HEK293 (cell line): ENCODE results near the gene STIM1.

Experiments used
- AEBP2 ChIP-seq: fragments of 450-650 bp; formaldehyde crosslinking; IDR thresholded peaks from 2 replicates; pipeline ENCODE4 v1.5.1; 2016; ENCODE audit warnings: missing biosample characterization, missing genetic modification characterization, borderline replicate concordance
- BCL11B ChIP-seq: fragments of 450-650 bp; formaldehyde crosslinking; IDR thresholded peaks from 2 replicates; pipeline ENCODE4 v1.5.1; 2016; ENCODE audit warnings: low read depth, missing biosample characterization, missing genetic modification characterization
- CTCF ChIP-seq: fragments of 450-650 bp; formaldehyde crosslinking; IDR thresholded peaks from 2 replicates; pipeline ENCODE4 v1.5.1; 2016; ENCODE audit warnings: missing biosample characterization, missing genetic modification characterization
- FEZF1 ChIP-seq: fragments of 450-650 bp; formaldehyde crosslinking; IDR thresholded peaks from 2 replicates; pipeline ENCODE4 v1.5.1; 2016; ENCODE audit warnings: missing biosample characterization, missing genetic modification characterization
- IKZF3 ChIP-seq: fragments of 450-650 bp; IDR thresholded peaks from 2 replicates; pipeline ENCODE4 v1.5.0; 2018; ENCODE audit warnings: missing biosample characterization, mild to moderate bottlenecking, missing genetic modification characterization, moderate library complexity
- PATZ1 ChIP-seq: fragments of 450-650 bp; formaldehyde crosslinking; IDR thresholded peaks from 2 replicates; pipeline ENCODE4 v1.5.1; 2016; ENCODE audit warnings: missing biosample characterization, missing genetic modification characterization
- SCRT1 ChIP-seq: fragments of 450-650 bp; formaldehyde crosslinking; IDR thresholded peaks from 2 replicates; pipeline ENCODE4 v1.5.1; 2016; ENCODE audit warnings: missing biosample characterization, missing genetic modification characterization, borderline replicate concordance
- SETDB1 ChIP-seq: IDR thresholded peaks from one replicate; pipeline ENCODE4 v1.6.1; 2017; ENCODE audit warnings: mild to moderate bottlenecking, low read length, moderate library complexity, mixed read lengths; ENCODE audit not compliant: insufficient read length
- YY1 ChIP-seq: fragments of 450-650 bp; formaldehyde crosslinking; IDR thresholded peaks from 2 replicates; pipeline ENCODE4 v1.5.1; 2018; ENCODE audit warnings: missing biosample characterization, missing genetic modification characterization
- ZBTB49 ChIP-seq: fragments of 450-650 bp; formaldehyde crosslinking; IDR thresholded peaks from 2 replicates; pipeline ENCODE4 v1.5.1; 2016; ENCODE audit warnings: missing biosample characterization, missing genetic modification characterization, low read depth
- ZNF112 ChIP-seq: fragments of 450-650 bp; formaldehyde crosslinking; IDR thresholded peaks from 2 replicates; pipeline ENCODE4 v1.5.0; 2017; ENCODE audit warnings: missing biosample characterization, missing genetic modification characterization
- ZNF146 ChIP-seq: fragments of 450-650 bp; formaldehyde crosslinking; IDR thresholded peaks from 2 replicates; pipeline ENCODE4 v1.5.1; 2016; ENCODE audit warnings: missing biosample characterization, missing genetic modification characterization
- ZNF19 ChIP-seq: fragments of 450-650 bp; formaldehyde crosslinking; IDR thresholded peaks from 2 replicates; pipeline ENCODE4; 2016; ENCODE audit warnings: missing biosample characterization, missing genetic modification characterization, low read depth
- ZNF223 ChIP-seq: fragments of 450-650 bp; formaldehyde crosslinking; IDR thresholded peaks from 2 replicates; pipeline ENCODE4 v1.5.1; 2016; ENCODE audit warnings: missing biosample characterization, missing genetic modification characterization
- ZNF366 ChIP-seq: fragments of 450-650 bp; formaldehyde crosslinking; conservative IDR thresholded peaks from 2 replicates; pipeline ENCODE4 v1.5.1; 2016; ENCODE audit warnings: missing biosample characterization, missing genetic modification characterization
- ZNF488 ChIP-seq: fragments of 450-650 bp; formaldehyde crosslinking; IDR thresholded peaks from 2 replicates; pipeline ENCODE4 v1.5.1; 2016; ENCODE audit warnings: missing biosample characterization, missing genetic modification characterization
- ZNF510 ChIP-seq: fragments of 450-650 bp; formaldehyde crosslinking; IDR thresholded peaks from 2 replicates; pipeline ENCODE4 v1.5.1; 2018; ENCODE audit warnings: mild to moderate bottlenecking, missing genetic modification characterization, missing biosample characterization; ENCODE audit not compliant: insufficient replicate concordance
- ZSCAN4 ChIP-seq: fragments of 450-650 bp; formaldehyde crosslinking; IDR thresholded peaks from 2 replicates; pipeline ENCODE4 v1.5.1; 2017; ENCODE audit warnings: missing biosample characterization, missing genetic modification characterization
- TF ChIP-seq, protein P1 (sequence below): fragments of 450-650 bp; formaldehyde crosslinking; IDR thresholded peaks from 2 replicates; pipeline ENCODE4 v1.5.1; 2016; ENCODE audit warnings: missing biosample characterization, missing genetic modification characterization
- TF ChIP-seq, protein P2 (sequence below): fragments of 450-650 bp; formaldehyde crosslinking; IDR thresholded peaks from 2 replicates; pipeline ENCODE4 v1.5.1; 2016; ENCODE audit warnings: missing biosample characterization, missing genetic modification characterization

The STIM1 gene

DNA sequence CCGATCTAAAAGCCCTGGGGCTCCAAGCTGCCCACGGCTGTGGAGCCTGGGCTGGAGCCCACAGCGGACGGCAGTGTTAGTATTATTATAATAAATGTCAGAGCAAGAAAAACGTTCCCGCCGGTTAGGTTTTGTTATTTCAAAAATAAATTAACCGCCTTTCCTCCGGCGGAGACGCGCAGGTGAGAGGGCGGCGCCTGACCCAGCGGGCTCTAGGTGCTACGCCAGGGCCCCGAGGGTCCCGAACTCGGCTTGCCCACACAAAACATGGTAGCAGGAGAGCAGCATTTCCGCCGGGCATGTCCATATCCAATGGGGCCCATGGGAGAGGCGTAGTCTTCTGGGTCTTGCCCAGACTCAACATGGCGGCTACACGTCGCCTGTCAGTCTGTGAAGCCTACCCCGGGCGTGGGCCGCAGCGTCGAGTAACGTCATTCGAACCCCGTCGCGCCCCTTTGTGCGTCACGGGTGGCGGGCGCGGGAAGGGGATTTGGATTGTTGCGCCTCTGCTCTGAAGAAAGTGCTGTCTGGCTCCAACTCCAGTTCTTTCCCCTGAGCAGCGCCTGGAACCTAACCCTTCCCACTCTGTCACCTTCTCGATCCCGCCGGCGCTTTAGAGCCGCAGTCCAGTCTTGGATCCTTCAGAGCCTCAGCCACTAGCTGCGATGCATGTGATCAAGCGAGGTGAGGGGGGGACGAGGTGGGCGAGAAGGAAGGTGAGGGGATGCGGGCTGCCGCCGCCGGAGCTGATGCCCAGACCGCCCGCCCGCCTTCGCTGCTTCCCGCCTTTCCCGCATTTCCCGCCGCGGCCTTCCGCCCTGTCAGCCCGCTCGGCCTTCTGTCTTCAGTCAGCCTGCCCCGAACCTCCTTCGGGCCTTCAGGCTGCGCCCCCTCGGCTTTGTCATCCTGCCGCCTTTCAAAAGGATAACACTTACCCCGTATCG lies 239.2 kb downstream of the STIM1 start, which contains the start of gene RRM1 (continued):
- TF ChIP-seq CTCF (tag by site-specific recombination), result no peak
- TF ChIP-seq ZNF488 (tag by site-specific recombination), result no peak
- no peak for TF ChIP-seq FEZF1
- TF ChIP-seq ZSCAN4 (tag by site-specific recombination), result no peak
- TF ChIP-seq ZNF510 (tag by site-specific recombination), result no peak
- TF ChIP-seq, protein P1, sequence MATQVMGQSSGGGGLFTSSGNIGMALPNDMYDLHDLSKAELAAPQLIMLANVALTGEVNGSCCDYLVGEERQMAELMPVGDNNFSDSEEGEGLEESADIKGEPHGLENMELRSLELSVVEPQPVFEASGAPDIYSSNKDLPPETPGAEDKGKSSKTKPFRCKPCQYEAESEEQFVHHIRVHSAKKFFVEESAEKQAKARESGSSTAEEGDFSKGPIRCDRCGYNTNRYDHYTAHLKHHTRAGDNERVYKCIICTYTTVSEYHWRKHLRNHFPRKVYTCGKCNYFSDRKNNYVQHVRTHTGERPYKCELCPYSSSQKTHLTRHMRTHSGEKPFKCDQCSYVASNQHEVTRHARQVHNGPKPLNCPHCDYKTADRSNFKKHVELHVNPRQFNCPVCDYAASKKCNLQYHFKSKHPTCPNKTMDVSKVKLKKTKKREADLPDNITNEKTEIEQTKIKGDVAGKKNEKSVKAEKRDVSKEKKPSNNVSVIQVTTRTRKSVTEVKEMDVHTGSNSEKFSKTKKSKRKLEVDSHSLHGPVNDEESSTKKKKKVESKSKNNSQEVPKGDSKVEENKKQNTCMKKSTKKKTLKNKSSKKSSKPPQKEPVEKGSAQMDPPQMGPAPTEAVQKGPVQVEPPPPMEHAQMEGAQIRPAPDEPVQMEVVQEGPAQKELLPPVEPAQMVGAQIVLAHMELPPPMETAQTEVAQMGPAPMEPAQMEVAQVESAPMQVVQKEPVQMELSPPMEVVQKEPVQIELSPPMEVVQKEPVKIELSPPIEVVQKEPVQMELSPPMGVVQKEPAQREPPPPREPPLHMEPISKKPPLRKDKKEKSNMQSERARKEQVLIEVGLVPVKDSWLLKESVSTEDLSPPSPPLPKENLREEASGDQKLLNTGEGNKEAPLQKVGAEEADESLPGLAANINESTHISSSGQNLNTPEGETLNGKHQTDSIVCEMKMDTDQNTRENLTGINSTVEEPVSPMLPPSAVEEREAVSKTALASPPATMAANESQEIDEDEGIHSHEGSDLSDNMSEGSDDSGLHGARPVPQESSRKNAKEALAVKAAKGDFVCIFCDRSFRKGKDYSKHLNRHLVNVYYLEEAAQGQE (tag by site-specific recombination), result no peak
- TF ChIP-seq ZNF366, result peak; percentile 35; the same call in 1 of the 2 replicates
- no peak for TF ChIP-seq ZBTB49 (tag by site-specific recombination)
- no peak for TF ChIP-seq ZNF19 (tag by site-specific recombination)
- no peak for TF ChIP-seq BCL11B
- TF ChIP-seq IKZF3 (tag by site-specific recombination), result peak; percentile 25; the same call in 1 of the 2 replicates
- TF ChIP-seq ZNF223, result no peak
- no peak for TF ChIP-seq ZNF146 (tag by site-specific recombination)
- TF ChIP-seq, protein P2, sequence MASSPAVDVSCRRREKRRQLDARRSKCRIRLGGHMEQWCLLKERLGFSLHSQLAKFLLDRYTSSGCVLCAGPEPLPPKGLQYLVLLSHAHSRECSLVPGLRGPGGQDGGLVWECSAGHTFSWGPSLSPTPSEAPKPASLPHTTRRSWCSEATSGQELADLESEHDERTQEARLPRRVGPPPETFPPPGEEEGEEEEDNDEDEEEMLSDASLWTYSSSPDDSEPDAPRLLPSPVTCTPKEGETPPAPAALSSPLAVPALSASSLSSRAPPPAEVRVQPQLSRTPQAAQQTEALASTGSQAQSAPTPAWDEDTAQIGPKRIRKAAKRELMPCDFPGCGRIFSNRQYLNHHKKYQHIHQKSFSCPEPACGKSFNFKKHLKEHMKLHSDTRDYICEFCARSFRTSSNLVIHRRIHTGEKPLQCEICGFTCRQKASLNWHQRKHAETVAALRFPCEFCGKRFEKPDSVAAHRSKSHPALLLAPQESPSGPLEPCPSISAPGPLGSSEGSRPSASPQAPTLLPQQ (tag by site-specific recombination), result peak; percentile 70
- no peak for TF ChIP-seq ZNF112 (tag by site-specific recombination)
- no peak for TF ChIP-seq AEBP2 (tag by site-specific recombination)
- peak; percentile 66 for TF ChIP-seq SCRT1
- peak; percentile 98 for TF ChIP-seq YY1
- TF ChIP-seq PATZ1 (tag by site-specific recombination), result peak; percentile 67
- TF ChIP-seq SETDB1, result no peak
